Measurements from ENCODE around the gene EVA1A. TPM values are rescaled to one million over a fixed set of nuclear protein-coding genes. Genes with fewer than 3 reads are reported as not detected.

The EVA1A gene
- total and polyA plus RNA-seq, 3 donors from 2014 or later = 5.2 to 13.8 (median 10.3) TPM

GRCh38 chr2:75594596-75594995, 33.9 kb upstream of the EVA1A start:
- Histone ChIP-seq H3K27ac (no peak overlapping the region), H3K36me3 (ENCODE audit: low read depth, missing control alignments) (no peaks in the 10 kb centered on the region), H3K9me3 (no peaks in the 10 kb centered on the region), H3K4me1 (no peaks in the 10 kb centered on the region), H3K27me3 (no peaks in the 10 kb centered on the region), H3K4me3 (no peak overlapping the region)
- intact Hi-C loops (cut with DNase I; ENCODE audit: low total_unique reads) = no loop called here
- no peak for DNase-seq
- TF ChIP-seq POLR2A (IDR thresholded peaks at IDR 0.05) (no peak), CTCF (IDR thresholded peaks at IDR 0.05) (no peak)
- 71 to 79% methylated on average over 3 of the region's 3 CpGs for WGBS, 2 donors

- no peak for TF ChIP-seq POLR2A (IDR thresholded peaks at IDR 0.05)
- TF ChIP-seq CTCF (IDR thresholded peaks at IDR 0.05) = no peak
- DNase-seq = no peak
- intact Hi-C loops (cut with DNase I; ENCODE audit: low total_unique reads) = no loop called here
- no peaks in the 10 kb centered on the region for H3K4me1 ChIP-seq
- WGBS, 2 donors = 97% methylated on average over 5 of the region's 5 CpGs
- no peak overlapping the region for H3K27ac ChIP-seq
- H3K9me3 ChIP-seq = no peaks in the 10 kb centered on the region
- no peaks in the 10 kb centered on the region for H3K36me3 ChIP-seq (ENCODE audit: low read depth, missing control alignments)
- no peaks in the 10 kb centered on the region for H3K27me3 ChIP-seq
- no peak overlapping the region for H3K4me3 ChIP-seq
Measured at GRCh38 chr2:75592888-75593287, 32.1 kb upstream of the EVA1A start.

GRCh38 chr2:75592030-75592429, 31.3 kb upstream of the EVA1A start:
- Histone ChIP-seq H3K4me1 (no peaks in the 10 kb centered on the region), H3K36me3 (ENCODE audit: low read depth, missing control alignments) (no peaks in the 10 kb centered on the region), H3K4me3 (no peak overlapping the region), H3K9me3 (no peaks in the 10 kb centered on the region), H3K27me3 (no peaks in the 10 kb centered on the region), H3K27ac (no peak overlapping the region)
- no peak for DNase-seq
- intact Hi-C loops (cut with DNase I; ENCODE audit: low total_unique reads) = no loop called here
- WGBS, 2 donors = 61 to 64% methylated on average over 4 of the region's 4 CpGs
- TF ChIP-seq CTCF (IDR thresholded peaks at IDR 0.05) (no peak), POLR2A (IDR thresholded peaks at IDR 0.05) (no peak)

- H3K27ac ChIP-seq = peak overlapping the region in 1 of 2 donors; percentile 11
- no peaks in the 10 kb centered on the region for H3K4me1 ChIP-seq
- H3K27me3 ChIP-seq = no peaks in the 10 kb centered on the region
- TF ChIP-seq CTCF (IDR thresholded peaks at IDR 0.05) (no peak), POLR2A (IDR thresholded peaks at IDR 0.05) (no peak)
- no peak for DNase-seq
- WGBS, 2 donors = 38 to 45% methylated on average over 4 of the region's 4 CpGs
- no peaks in the 10 kb centered on the region for H3K36me3 ChIP-seq (ENCODE audit: low read depth, missing control alignments)
- intact Hi-C loops (cut with DNase I; ENCODE audit: low total_unique reads) = no loop called here
- H3K4me3 ChIP-seq = no peak overlapping the region
- no peaks in the 10 kb centered on the region for H3K9me3 ChIP-seq
Measured at GRCh38 chr2:75589391-75590105, 28.8 kb upstream of the EVA1A start.

Data from testis (tissue), 3 donors.